Body of pancreas (tissue), 4 donors: Measurements from ENCODE around the gene ANKH.

Experiments used
- CTCF ChIP-seq, 7 experiments: fragments of 450-650 bp in 4 of 7; fragments of 200-600 bp in 3 of 7; sonication (generic) in 3 of 7; IDR thresholded peaks; one replicate each; pipeline ENCODE4 v1.5.1; 2016 to 2019; ENCODE audit warnings: antibody characterized with exemption in 7 of 7
- POLR2A ChIP-seq, 3 donors: fragments of 450-650 bp; IDR thresholded peaks; one replicate each; pipeline ENCODE4 v1.6.1; 2016; ENCODE audit warnings: antibody characterized with exemption in 3 of 3, mild to moderate bottlenecking in 2 of 3

GRCh38 chr5:14864181-14864812 is 7.3 kb downstream of the ANKH start:
- no peak for TF ChIP-seq CTCF (IDR thresholded peaks at IDR 0.05)
- TF ChIP-seq POLR2A (IDR thresholded peaks at IDR 0.05), result no peak
